GM21576 (cell line): ENCODE data around the gene HSPA12A.

ENCODE experiments used
- ATAC-seq: cut with Tn5 transposase; IDR thresholded peaks from one replicate; pipeline ENCODE4 v1.9.1; 2021; ENCODE audit warnings: mild to moderate bottlenecking, moderate library complexity; ENCODE audit not compliant: unreplicated experiment

Gene HSPA12A

DNA sequence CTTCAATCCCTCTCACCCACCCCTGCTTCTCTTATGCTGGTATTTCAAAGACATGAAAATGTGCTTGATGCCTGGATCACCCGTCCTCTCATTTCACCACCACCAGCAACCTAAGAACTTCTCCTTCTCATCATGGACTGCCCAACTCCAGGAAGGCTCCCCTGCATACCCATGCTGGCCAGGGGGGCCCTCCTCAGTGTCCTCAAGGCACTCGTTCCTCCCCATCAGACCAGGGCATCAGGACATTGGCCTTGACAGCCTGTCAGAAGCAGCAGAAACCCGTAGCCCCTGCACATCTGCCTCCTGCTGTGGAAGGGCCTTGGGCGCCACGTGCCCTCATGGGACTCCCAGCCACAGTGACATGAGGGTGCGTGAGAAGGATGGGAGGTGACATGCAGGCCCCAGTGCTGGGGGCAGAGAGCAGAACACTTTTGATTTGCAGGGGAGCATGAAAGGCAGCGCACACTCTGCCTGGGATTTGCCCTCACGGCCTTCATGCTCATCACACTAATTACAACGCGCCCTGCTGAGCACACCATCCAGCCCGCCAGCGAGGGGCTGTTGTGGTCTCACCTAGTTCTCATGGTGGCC lies 1.9 kb upstream of the HSPA12A start:
- ATAC-seq = no peak

DNA sequence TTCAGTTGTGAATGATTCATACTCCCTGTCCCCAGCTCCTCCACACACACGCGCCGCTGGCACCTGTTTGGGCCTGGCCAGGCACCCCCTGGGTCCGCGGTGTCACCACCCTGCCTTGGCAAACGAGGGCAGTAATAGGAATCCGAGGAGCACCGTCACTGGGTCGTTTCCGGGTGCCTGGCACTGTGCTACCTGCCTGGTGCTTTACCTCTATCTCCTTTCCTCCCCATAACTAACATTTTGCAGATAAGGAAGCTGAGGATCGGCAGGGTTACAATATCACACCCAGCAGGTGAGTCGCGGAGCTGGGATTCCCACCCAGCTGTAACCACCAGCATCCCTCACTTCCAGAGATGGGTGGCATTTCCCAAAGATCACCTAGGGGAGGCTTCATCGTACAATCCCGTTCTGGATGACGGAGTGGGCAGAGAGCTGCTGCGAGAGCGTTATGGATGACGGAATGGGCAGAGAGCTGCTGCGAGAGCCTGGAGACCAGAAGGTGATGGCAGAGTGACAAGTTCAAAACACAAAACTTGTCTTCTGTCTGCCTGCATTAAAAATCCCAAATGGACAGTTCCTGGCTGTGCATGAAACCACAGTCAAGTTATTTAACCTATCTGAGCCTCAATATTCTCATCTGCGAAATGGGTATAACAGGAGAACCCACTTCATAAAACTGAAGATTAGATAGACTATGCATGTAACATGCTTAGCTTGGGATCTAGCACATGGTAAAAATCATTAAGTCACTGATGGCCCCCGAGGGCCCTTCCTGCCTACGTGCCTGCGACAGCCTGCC lies 1.1 kb upstream of the HSPA12A start:
- no peak for ATAC-seq

- ATAC-seq = peak; percentile 5
Measured at GRCh38 chr10:116741391-116742351, 695 bp downstream of the HSPA12A start.

- no peak for ATAC-seq
Measured at GRCh38 chr10:116740971-116741370, 1.4 kb downstream of the HSPA12A start.

DNA sequence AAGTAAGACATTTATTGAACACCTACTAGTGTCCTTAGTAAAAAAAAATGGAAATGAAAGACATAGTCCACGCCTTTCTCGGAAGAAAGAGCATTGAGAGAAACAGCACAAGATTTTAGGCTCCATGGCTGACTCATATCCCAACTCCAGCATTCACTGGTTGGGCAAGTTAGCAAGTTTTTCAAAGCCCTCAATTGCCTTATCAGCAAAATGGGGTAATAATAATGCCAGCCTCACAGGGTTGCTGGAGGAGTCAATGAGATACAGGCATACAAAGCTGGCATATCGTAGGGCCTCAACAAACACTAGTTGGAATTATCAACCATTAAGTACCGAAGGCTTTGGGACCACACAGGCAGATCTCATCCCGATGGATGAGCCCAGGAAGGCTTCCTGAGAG lies 4.0 kb downstream of the HSPA12A start:
- no peak for ATAC-seq

DNA sequence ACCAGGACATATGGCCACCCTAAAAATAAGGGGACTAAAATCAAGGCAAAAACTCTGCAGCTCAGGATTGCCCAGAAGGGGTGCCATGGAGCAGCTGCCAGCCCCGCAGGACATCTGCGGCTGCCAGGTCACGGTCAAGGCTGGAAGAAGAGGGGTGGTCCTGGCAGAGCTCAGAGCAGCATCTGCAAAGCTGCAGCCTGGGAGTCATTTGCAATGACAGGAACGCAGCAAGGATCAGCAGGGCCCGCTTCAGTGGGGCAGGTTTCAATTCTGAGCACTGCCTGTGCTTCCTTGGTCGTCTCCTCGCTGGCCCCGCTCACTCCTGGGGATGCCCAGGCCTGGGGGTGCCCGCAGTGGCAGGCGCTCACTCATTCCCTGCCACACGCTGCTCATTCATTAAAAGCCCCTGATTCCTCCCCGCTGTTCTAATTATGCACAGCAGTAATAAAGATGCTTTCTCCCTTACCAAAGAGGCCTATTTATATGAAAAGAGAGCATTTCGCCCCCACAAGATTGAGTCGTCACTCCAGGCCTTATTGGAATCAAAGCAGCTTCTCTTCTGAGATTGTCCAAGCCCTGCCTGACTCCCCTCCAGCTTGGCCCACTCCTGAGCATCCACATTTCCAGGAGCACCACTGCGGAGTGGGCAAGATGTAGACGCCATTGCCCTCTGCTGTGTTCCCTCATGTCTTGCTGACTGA lies 4.6 kb downstream of the HSPA12A start:
- no peak for ATAC-seq

DNA sequence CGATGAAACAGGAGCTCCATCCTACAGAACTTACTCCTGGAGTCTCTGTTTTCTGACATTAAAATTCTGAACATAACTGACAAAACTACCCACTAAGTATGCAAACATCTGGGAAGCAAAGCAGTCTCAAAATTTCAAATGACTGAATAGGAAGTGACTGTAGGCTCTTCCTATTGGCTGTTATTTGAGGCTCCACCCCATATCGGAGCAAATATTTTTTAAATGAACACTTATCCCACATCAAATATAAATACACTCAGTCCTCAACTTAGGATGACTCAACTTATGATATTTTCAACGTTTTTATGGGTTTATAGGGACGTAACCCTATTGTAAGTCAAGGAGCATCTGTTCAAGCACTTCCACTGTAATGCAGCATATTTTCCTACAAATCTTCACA lies 8.8 kb downstream of the HSPA12A start:
- no peak for ATAC-seq

GRCh38 chr10:116732573-116732972 lies 9.8 kb downstream of the HSPA12A start:
- no peak for ATAC-seq

DNA sequence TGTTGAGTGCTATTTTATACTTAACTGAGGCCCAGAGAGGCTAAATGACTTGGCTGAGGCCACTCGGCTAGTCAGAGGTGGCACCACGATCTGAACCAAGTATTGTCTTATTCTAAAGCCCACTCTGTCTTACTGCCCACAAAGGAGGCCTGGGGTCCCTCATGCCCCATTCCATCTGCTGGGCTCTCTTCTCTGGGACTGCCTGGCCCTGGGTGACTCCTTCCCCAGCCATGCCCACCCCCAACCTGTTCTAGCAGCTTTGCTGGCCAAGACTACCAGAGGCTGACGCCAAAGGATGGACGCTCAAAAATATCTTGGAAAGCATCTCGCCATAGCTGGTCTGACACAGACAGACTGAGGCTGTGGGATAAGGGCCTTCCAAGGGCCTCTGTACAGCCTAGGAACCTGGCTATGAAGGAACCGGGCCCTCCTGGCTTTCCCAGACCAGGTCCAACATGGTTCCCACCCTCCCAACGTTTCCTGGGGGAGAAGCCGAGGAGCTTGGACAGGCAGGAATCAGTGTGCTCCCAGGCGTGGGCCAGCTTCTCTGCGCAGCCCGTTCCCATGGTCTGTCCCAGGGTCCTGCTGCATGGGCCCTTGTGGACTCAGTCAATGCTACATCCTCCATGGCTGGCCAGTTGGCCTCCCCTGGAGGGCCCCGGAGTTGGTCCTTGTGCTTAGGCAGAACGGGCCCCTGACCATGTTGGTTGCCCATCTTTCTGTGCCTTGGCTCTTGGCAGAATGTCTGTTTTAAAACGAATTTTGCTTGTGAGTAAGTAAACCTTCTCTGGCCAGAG lies 11.7 kb downstream of the HSPA12A start:
- no peak for ATAC-seq

- ATAC-seq = no peak
Measured at GRCh38 chr10:116729243-116729642, 13.1 kb downstream of the HSPA12A start.

DNA sequence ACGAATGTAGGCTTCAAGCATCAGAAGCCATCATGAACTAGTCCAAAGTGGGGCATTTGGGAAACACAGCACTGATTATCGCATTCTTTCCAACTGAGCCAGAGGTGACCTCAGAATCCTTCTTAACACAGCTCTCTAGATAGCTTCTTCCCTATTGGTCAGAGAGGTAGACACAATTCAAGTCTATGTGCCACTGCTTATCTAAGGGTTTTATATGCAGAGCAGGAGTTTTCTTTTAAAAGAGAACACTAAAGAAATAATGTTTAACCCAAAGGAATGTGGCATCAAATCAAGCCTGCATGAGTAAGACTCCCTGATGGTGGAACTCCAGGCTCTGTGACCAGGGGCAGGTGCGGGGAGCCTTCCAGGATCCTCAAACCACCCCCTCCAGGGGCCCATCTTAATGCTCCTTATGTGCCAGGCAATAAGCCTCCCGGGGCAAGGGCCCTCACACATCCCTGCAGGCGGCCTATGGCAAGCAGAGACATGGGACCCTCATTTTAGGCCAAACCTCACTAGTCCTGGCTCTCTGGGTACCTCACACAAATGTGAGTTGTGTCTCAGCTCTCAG lies 13.8 kb downstream of the HSPA12A start:
- ATAC-seq = no peak

GRCh38 chr10:116723428-116724281 lies 18.7 kb downstream of the HSPA12A start:
- ATAC-seq = no peak

DNA sequence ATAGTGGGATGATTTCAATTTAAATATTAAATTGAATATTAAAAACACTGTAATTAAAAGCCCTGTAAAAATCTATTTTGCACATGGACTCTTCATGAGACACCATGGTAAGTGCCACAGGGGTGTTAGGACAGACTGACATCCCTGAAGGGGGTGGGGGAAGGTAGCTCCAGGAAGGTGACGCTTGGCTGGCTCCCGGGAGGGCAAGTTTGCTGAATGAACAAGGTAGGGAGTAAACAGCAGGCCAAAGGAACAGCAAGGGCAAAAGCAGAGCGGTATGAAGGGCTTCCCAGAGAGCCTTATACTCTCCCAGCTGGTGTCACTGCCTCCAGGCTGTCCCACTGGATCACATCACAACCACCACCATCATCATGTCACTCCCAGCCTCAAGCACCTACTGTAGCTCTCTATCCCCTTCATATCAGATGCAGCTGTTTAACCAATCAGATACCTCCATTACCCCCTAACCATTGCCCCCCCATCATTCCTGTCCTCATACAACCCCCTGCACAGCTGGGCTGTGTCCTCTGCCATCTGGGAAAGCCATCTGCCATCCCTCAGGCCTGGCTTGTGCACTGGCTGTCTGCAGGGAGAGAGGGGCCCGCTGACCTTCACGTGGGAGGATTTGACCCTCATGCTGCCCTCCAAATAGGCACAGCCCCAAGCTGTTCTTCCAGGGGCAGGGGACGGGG lies 19.5 kb downstream of the HSPA12A start:
- no peak for ATAC-seq

GRCh38 chr10:116721547-116722392 lies 20.6 kb downstream of the HSPA12A start:
- no peak for ATAC-seq

DNA sequence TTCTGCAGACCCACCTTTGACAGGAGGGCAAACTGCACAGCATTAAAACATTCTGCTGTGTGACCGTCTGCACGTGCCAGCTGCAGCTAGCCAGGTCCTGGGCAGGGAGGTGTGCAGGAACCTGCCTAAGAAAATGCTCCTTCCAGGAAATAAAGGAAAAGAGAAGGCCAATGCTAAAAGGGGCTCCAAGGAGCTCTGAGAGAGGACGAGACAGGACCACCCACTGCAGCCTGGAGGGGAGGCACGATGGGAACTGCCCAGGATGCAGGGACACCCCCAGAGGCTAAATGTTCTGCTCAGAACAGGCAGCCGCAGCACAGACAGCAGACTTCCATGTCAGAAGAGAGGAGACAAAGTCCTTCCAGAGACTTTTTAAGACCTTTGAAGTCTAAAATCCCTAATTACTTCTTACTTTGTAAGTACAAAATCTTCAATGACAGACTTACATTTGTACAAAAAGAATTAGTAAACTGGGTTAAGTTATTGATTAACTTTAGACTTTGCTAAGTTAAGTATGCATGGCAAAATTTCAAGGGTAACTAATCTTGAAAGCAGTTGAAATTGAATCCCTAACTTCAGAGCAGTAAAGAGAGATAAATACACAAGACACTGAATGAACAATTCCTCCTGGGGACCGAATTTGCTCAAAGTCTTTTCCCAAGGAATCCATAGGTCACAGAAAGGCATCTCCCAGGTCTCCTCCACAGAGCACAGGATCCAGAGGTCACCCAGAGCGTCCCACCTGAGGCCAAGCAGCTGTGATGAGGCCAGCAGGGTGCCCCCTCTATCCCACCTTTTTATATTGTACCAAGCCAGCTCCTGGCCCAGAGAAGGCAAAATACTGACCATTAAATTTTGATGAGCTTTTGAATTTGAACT lies 21.5 kb downstream of the HSPA12A start:
- ATAC-seq = no peak

- no peak for ATAC-seq
Measured at GRCh38 chr10:116720241-116720643, 22.1 kb downstream of the HSPA12A start.
